ENCODE measurements around the gene TRAPPC1.

Gene TRAPPC1

GRCh38 chr17:7940743-7941142 lies 9.0 kb upstream of the TRAPPC1 start:
- H3K4me3 ChIP-seq (ENCODE audit: low read depth, low read length), result no peak overlapping the region
- TF ChIP-seq CTCF (IDR thresholded peaks at IDR 0.05; ENCODE audit: borderline replicate concordance, insufficient read depth, low read depth, low read length), result no peak

GRCh38 chr17:7940034-7940433 lies 8.3 kb upstream of the TRAPPC1 start:
- no peak overlapping the region for H3K4me3 ChIP-seq (ENCODE audit: low read depth, low read length)
- no peak for TF ChIP-seq CTCF (IDR thresholded peaks at IDR 0.05; ENCODE audit: borderline replicate concordance, insufficient read depth, low read depth, low read length)

- TF ChIP-seq CTCF (IDR thresholded peaks at IDR 0.05; ENCODE audit: borderline replicate concordance, insufficient read depth, low read depth, low read length), result no peak
- no peak overlapping the region for H3K4me3 ChIP-seq (ENCODE audit: low read depth, low read length)
Measured at GRCh38 chr17:7935859-7936258, 4.1 kb upstream of the TRAPPC1 start.

- 0 out of 2 replicates have a peak, but pooled peaks have one; percentile 10 for TF ChIP-seq CTCF (IDR thresholded peaks at IDR 0.05; ENCODE audit: borderline replicate concordance, insufficient read depth, low read depth, low read length)
- H3K4me3 ChIP-seq (ENCODE audit: low read depth, low read length), result peak overlapping the region; percentile 95
Measured at GRCh38 chr17:7932949-7933348, 1.2 kb upstream of the TRAPPC1 start.

- H3K4me3 ChIP-seq (ENCODE audit: low read depth, low read length), result peak overlapping the region; percentile 95
- no peak for TF ChIP-seq CTCF (IDR thresholded peaks at IDR 0.05; ENCODE audit: borderline replicate concordance, insufficient read depth, low read depth, low read length)
Measured at GRCh38 chr17:7932483-7932891, 741 bp upstream of the TRAPPC1 start.

- TF ChIP-seq CTCF (IDR thresholded peaks at IDR 0.05; ENCODE audit: borderline replicate concordance, insufficient read depth, low read depth, low read length), result no peak
- H3K4me3 ChIP-seq (ENCODE audit: low read depth, low read length), result peak overlapping the region; percentile 95
Measured at GRCh38 chr17:7930841-7931631, 710 bp downstream of the TRAPPC1 start.

Measured in GM12875 (cell line).